Neural progenitor cell (in vitro differentiated cells): ENCODE data around the gene IFI27L2.

Experiments
- CTCF ChIP-seq: fragments of 200-600 bp; sonication (generic); IDR thresholded peaks from 2 replicates; pipeline ENCODE4 v1.5.1; 2017; ENCODE audit warnings: antibody characterized with exemption, mild to moderate bottlenecking
- EZH2 ChIP-seq: fragments of 200-600 bp; sonication (generic); IDR thresholded peaks from 2 replicates; pipeline ENCODE4 v1.6.1; 2017; ENCODE audit warnings: antibody characterized with exemption, mild to moderate bottlenecking, moderate library complexity
- EZH2phosphoT487 ChIP-seq: fragments of 200-600 bp; sonication (generic); IDR thresholded peaks from 2 replicates; pipeline ENCODE4 v1.6.1; 2017; ENCODE audit warnings: antibody characterized with exemption

- no peak for TF ChIP-seq EZH2
- no peak for TF ChIP-seq CTCF
- TF ChIP-seq EZH2phosphoT487: no peak
Observed at GRCh38 chr14:94158239-94158883, 29.0 kb upstream of the IFI27L2 start.
